Stimulated activated naive CD8-positive, alpha-beta T cell treated with anti-CD3 and anti-CD28 coated beads, Interleukin-15, Interleukin-2, amounts not matched to agents 100 ng/mL and 50 ng/mL, for 24 hours (primary cell): ENCODE measurements around the gene CLINT1.

Source experiments
- H3K27ac Mint-ChIP-seq: one replicate; pipeline ENCODE4 v1.8.0; 2021; ENCODE audit warnings: mild to moderate bottlenecking, mixed read lengths
- H3K27me3 Mint-ChIP-seq: one replicate; pipeline ENCODE4 v1.8.0; 2021; ENCODE audit warnings: mixed read lengths
- H3K36me3 Mint-ChIP-seq: one replicate; pipeline ENCODE4 v1.8.0; 2021; ENCODE audit warnings: low read depth, mixed read lengths
- H3K4me1 Mint-ChIP-seq: one replicate; pipeline ENCODE4 v1.8.0; 2021; ENCODE audit warnings: low read depth, mixed read lengths
- H3K4me3 Mint-ChIP-seq: one replicate; pipeline ENCODE4 v1.8.0; 2021; ENCODE audit warnings: mild to moderate bottlenecking, mixed read lengths
- H3K9me3 Mint-ChIP-seq: one replicate; pipeline ENCODE4 v1.8.0; 2021; ENCODE audit warnings: mixed read lengths

CLINT1 gene

DNA sequence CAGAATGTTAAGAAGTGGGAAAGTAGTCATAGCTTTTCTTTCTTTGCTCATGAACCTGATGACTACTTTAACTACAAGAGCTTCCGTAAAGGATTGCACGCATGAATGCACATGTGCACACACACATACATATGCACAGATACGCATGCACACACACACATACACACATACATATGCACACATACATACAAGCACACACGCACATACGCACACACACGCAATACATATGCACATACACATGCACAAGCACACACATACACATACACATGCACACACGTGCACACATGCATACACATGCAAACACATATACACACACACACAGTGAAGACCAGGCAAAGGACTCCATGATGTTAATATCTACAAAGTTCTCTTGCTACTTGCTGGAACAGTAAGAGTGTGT is 92.5 kb downstream of the CLINT1 start:
- Mint-ChIP-seq H3K4me3 (no peak overlapping the region), H3K27me3 (no peaks in the 10 kb centered on the region), H3K9me3 (no peaks in the 10 kb centered on the region), H3K4me1 (no peaks in the 10 kb centered on the region), H3K36me3 (peaks cover 1% of the 10 kb centered on the region), H3K27ac (no peak overlapping the region)

DNA sequence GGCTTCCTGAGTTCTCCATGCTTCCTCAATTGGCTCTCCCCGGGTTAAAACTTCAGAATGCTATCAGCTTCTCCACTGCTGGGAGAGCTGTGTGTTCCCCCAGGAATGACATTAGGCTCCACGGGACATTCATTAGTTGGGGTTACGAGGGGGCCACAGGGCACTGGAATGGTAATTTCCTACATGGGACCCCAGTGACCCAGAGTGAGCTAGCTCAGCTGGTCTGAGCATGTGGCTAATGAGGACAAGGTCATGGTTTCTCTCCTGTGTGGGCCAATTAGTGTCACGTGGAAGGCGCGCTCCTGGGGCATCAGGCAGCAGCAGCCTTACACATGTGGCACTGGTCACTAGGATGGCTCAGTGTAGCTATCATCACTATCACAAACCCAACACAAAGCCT is 94.4 kb downstream of the CLINT1 start:
- no peak overlapping the region for H3K27ac Mint-ChIP-seq
- H3K4me3 Mint-ChIP-seq, result no peak overlapping the region
- no peaks in the 10 kb centered on the region for H3K4me1 Mint-ChIP-seq
- no peaks in the 10 kb centered on the region for H3K27me3 Mint-ChIP-seq
- peaks cover 11% of the 10 kb centered on the region for H3K36me3 Mint-ChIP-seq
- H3K9me3 Mint-ChIP-seq, result no peaks in the 10 kb centered on the region

DNA sequence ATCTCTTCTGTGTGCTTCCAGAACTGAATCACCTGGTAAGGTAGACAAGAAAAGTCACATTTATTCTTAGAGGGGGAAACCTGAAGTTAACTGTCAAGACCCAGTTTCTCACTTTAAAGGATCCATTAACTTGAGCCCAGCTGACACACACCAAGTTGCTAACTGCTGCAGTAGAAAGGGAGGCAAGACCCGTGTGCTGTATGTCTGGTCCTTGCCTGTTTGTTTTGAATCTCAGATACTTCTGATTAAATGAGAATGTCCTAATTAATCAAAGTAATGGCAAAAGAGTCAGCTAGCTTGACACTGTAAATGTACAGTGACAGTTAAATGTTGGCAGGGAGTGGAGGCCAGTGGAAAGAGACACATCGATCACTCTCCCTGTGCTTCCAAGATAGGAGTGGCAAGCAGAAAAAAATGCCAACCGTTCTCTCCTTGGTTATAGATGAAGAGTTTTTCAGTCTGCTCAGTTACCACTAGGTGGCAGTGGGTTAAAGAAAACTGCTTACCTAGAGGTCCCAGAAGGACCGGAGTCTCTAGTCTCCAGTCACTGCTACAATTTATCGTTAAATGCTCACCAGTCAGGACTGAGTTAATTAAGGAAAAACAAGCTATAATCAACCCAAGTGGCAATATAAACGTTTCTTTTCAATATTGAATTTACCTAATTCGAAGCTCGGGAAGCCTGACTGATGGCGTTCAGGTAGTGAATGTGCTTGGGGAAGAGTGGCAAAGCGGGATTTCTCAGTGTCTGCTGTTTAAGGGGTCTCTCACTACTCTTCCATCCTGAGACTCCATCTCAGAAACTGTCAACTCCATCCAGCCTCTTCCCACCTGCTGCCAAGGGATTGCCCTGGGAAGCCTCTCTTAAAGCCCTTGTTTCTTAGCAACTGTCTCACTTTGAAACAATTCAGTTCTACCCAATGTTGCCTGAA is 97.0 kb downstream of the CLINT1 start:
- no peaks in the 10 kb centered on the region for H3K4me1 Mint-ChIP-seq

DNA sequence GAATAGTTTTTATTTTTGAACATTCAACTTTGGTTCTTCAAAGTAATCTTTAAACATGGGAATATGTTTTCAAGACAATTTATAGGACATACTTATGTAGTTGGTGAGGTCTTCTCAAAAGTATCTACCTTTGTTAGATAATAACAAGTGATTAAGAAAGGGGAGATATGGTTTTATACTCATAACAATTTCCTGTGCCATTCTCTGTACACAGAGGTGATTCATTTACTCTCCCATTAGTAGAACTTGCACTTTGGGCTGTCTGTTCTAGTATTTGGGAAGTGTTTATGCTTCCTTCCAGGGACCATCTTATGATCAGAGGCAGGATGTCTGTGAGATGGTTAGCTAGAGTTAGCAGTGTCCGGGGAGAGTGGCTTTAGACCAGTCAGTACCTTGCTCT is 100.2 kb downstream of the CLINT1 start:
- no peaks in the 10 kb centered on the region for H3K27me3 Mint-ChIP-seq
- no peak overlapping the region for H3K27ac Mint-ChIP-seq
- H3K4me1 Mint-ChIP-seq, result no peaks in the 10 kb centered on the region
- no peaks in the 10 kb centered on the region for H3K9me3 Mint-ChIP-seq
- H3K36me3 Mint-ChIP-seq, result peaks cover 34% of the 10 kb centered on the region
- no peak overlapping the region for H3K4me3 Mint-ChIP-seq

More for the DNA sequence above, 97.0 kb downstream of the CLINT1 start:
- no peaks in the 10 kb centered on the region for H3K27me3 Mint-ChIP-seq
- peaks cover 15% of the 10 kb centered on the region for H3K36me3 Mint-ChIP-seq
- no peaks in the 10 kb centered on the region for H3K9me3 Mint-ChIP-seq
- H3K4me3 Mint-ChIP-seq, result no peak overlapping the region
- H3K27ac Mint-ChIP-seq, result no peak overlapping the region

DNA sequence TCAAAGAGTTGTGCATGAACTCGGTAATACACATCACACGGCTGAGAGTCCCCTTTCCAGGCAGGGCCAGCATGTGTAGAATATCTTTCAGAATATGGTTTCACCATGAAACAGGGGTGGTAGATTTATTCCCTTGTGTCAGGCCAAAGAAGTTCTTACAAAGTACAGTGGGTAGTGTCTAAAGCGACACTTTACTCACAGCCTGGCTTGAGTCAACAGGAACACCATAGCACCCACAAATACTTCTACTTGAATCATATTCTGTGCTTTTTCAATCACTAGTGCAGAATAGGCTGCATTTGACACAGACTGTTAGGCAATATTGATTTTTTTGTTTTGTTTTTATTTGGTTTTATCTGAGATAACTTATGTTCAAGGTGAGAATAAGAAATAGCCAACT is 102.8 kb downstream of the CLINT1 start:
- H3K4me1 Mint-ChIP-seq, result no peaks in the 10 kb centered on the region
- no peak overlapping the region for H3K4me3 Mint-ChIP-seq
- H3K9me3 Mint-ChIP-seq, result no peaks in the 10 kb centered on the region
- H3K27ac Mint-ChIP-seq, result no peak overlapping the region
- no peaks in the 10 kb centered on the region for H3K27me3 Mint-ChIP-seq
- H3K36me3 Mint-ChIP-seq, result peaks cover 37% of the 10 kb centered on the region

DNA sequence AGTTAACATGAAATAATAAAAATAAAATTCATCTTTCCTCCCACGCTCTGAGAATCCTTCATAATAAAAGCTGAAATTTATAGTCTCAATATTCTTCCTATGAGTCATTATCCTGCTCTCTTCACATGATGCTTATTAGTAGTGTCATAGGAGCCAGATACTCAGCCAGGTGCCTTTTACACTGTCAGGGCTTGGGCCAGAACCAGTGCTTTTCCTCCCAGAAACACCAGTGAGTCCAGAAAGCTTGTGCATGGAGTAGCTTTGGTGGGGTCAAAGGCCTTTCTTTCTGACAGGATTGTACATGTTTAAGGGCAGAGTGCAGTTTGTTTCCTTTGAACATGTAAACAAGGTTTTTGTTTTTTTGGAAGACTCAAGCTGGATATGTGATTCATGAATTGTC is 108.6 kb downstream of the CLINT1 start:
- no peak overlapping the region for H3K27ac Mint-ChIP-seq
- no peak overlapping the region for H3K4me3 Mint-ChIP-seq
- no peaks in the 10 kb centered on the region for H3K9me3 Mint-ChIP-seq
- H3K36me3 Mint-ChIP-seq, result peaks cover 13% of the 10 kb centered on the region
- no peaks in the 10 kb centered on the region for H3K27me3 Mint-ChIP-seq
- H3K4me1 Mint-ChIP-seq, result peaks cover 35% of the 10 kb centered on the region

GRCh38 chr5:157749462-157749799 is 109.5 kb downstream of the CLINT1 start:
- H3K4me1 Mint-ChIP-seq, result peaks cover 44% of the 10 kb centered on the region
- no peaks in the 10 kb centered on the region for H3K9me3 Mint-ChIP-seq
- H3K27ac Mint-ChIP-seq, result no peak overlapping the region
- no peaks in the 10 kb centered on the region for H3K27me3 Mint-ChIP-seq
- no peak overlapping the region for H3K4me3 Mint-ChIP-seq
- peaks cover 7% of the 10 kb centered on the region for H3K36me3 Mint-ChIP-seq

DNA sequence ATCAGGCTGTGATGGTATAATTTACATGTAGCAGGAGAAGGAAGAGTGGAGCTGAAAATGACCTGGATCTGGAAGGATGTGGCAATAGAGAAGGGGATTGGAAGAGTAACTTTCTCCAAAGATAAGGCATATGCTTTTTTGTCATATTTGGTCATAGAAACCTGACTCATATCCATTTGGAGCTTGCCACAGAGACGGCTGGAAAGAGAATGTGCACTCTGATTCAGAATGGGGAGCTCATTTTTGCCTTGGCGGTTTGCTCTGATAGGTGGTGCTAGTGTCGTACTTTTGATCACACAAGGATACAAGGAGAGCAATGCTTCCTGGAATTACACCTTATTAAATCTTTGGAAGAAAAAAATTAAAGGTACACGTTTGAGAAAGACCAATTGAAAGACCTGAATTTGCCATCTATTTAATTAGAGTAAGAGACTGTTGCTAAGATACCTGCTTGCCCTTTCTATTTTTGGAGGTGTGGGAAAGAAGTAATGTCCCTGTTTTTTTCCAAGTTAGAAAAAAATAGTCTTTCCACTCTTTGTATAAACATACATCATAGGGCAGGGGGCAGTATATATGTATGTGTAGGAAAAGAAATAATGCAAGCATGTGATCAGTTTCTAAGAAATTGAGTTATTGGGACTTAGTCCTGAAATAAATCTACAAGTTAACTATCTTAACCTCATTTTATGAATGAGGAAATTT is 110.0 kb downstream of the CLINT1 start:
- H3K9me3 Mint-ChIP-seq, result no peaks in the 10 kb centered on the region
- no peak overlapping the region for H3K4me3 Mint-ChIP-seq
- peaks cover 47% of the 10 kb centered on the region for H3K4me1 Mint-ChIP-seq
- peaks cover 7% of the 10 kb centered on the region for H3K36me3 Mint-ChIP-seq
- no peak overlapping the region for H3K27ac Mint-ChIP-seq
- no peaks in the 10 kb centered on the region for H3K27me3 Mint-ChIP-seq

- H3K4me3 Mint-ChIP-seq, result no peak overlapping the region
- H3K36me3 Mint-ChIP-seq, result peaks cover 4% of the 10 kb centered on the region
- H3K9me3 Mint-ChIP-seq, result no peaks in the 10 kb centered on the region
- H3K27ac Mint-ChIP-seq, result peak overlapping the region; percentile 61
- peaks cover 50% of the 10 kb centered on the region for H3K4me1 Mint-ChIP-seq
- H3K27me3 Mint-ChIP-seq, result no peaks in the 10 kb centered on the region
These were observed 110.9 kb downstream of the CLINT1 start for GRCh38 chr5:157747766-157748700.

DNA sequence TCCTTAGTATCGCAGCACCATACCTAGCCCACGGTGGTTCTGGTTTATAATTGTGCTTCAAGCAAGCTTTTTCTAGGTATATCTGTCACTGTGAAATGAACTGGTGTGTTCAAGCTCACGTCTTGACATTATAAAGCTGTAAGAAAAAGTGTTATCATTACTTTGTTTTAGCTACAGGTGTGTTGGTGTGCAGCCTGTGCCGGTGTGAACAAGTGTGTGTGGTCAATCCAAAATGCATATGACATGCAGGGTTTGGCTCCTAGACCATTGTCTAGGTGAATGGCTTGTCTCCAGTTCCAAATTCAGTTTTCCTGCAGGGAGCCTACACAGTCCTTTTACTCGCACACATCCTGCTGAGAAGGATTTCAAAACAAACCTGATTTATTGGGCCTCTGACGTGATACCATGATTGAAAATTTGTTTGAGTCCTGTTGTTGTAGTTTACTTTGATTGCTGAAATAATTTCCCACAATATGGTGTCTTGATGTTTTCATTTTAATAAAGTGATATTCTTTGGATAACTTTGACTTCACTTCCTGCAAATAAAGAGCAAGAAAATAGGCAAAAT is 111.7 kb downstream of the CLINT1 start:
- Mint-ChIP-seq H3K27me3 (no peaks in the 10 kb centered on the region), H3K27ac (no peak overlapping the region), H3K4me1 (peaks cover 55% of the 10 kb centered on the region), H3K9me3 (no peaks in the 10 kb centered on the region), H3K36me3 (no peaks in the 10 kb centered on the region), H3K4me3 (no peak overlapping the region)

GRCh38 chr5:157745041-157745456 is 113.9 kb downstream of the CLINT1 start:
- Mint-ChIP-seq H3K27ac (no peak overlapping the region), H3K27me3 (no peaks in the 10 kb centered on the region), H3K4me1 (peaks cover 55% of the 10 kb centered on the region), H3K4me3 (peak overlapping the region; percentile 96), H3K9me3 (no peaks in the 10 kb centered on the region), H3K36me3 (peaks cover 5% of the 10 kb centered on the region)

- Mint-ChIP-seq H3K36me3 (peaks cover 11% of the 10 kb centered on the region), H3K4me3 (peak overlapping the region; percentile 96), H3K4me1 (peaks cover 48% of the 10 kb centered on the region), H3K27me3 (no peaks in the 10 kb centered on the region), H3K27ac (peak overlapping the region; percentile 96), H3K9me3 (no peaks in the 10 kb centered on the region)
These were observed 114.6 kb downstream of the CLINT1 start for GRCh38 chr5:157744051-157745011.

- Mint-ChIP-seq H3K4me3 (peak within 1 kb of the TSS; percentile 96), H3K27me3 (no peaks in the 10 kb centered on the region), H3K4me1 (peaks cover 40% of the 10 kb centered on the region), H3K27ac (peak within 1 kb of the TSS; percentile 96), H3K9me3 (no peaks in the 10 kb centered on the region), H3K36me3 (peaks cover 14% of the 10 kb centered on the region)
These were observed 115.5 kb downstream of the CLINT1 start, which contains the start of gene LSM11 for GRCh38 chr5:157743163-157744050. Gene LSM11, plus strand, starts transcription at chr5:157743712. Its CDS starts 39 bp downstream, at chr5:157743751.
